GM19395 (cell line): ENCODE results near the gene ATP2B2.
"Not testable (repeated sequence)": the region's sequence is repeated elsewhere in the genome, so short reads cannot be mapped to it uniquely, and the experiment has no call there.

Experiments used
- ATAC-seq: cut with Tn5 transposase; IDR thresholded peaks from one replicate; pipeline ENCODE4 v1.9.1; 2021; ENCODE audit warnings: mild to moderate bottlenecking, moderate library complexity; ENCODE audit not compliant: unreplicated experiment

The ATP2B2 gene

DNA sequence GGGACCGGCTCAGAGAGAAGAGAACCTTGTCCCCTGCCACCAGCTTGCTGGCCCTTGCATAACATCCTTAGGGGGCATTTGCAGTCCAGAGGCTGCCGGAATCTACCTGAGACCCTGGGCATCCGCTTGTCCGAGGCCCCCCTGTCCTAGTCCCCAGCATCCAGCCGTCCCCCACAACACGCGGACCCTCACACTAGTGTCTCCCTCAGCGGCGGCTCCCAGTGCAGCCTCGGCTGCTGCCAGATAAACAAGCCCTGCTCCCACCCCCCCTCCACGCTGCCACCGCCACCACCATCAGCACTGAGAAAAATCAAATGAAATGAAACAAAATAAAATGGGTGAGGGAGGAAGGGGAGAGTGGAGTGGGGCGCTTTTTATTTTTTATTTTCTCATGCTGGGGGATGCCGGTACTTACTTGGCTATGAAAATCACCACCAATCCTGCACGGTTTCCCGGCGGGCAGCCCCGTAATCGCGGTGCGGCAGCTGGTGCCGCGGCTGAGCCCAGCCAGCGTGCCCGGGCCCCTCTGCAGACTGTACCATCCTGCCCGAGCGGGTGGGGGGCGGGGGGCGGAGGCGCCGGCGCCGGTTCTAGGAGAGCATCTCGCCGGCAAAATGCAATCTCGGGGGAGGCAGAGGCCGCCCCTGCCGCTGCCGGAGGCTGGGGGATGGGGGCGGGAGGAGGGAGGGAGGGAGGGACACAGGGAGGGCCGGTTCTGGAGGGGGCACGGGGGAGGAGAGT is at the start of gene ATP2B2:
ATP2B2 (minus strand) TSS at position 537 of the 741 bp plus-strand sequence. CDS start 56,043 bp downstream, outside the sequence.
- ATAC-seq = no peak

- ATAC-seq = no peak
Observed at GRCh38 chr3:10554746-10555145, 49.4 kb upstream of the ATP2B2 start.

DNA sequence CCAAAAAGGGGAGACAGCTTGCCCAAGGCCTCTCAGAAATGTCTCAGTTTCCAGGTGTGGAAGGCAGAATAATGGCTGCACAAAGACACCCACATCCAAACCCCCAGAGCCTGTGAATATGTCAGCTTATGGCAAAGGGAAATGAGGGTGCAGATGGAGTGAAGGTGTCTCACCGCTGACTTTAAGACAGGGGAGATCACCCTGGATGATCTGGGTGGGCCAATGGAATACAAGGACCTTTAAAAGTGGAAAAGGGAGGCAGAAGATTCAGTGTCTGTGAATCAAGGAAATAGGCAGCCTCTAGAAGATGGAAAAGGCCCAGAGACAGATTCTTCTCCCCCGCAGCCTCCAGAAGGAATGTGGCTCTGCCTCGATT is 48.8 kb upstream of the ATP2B2 start:
- no peak for ATAC-seq

DNA sequence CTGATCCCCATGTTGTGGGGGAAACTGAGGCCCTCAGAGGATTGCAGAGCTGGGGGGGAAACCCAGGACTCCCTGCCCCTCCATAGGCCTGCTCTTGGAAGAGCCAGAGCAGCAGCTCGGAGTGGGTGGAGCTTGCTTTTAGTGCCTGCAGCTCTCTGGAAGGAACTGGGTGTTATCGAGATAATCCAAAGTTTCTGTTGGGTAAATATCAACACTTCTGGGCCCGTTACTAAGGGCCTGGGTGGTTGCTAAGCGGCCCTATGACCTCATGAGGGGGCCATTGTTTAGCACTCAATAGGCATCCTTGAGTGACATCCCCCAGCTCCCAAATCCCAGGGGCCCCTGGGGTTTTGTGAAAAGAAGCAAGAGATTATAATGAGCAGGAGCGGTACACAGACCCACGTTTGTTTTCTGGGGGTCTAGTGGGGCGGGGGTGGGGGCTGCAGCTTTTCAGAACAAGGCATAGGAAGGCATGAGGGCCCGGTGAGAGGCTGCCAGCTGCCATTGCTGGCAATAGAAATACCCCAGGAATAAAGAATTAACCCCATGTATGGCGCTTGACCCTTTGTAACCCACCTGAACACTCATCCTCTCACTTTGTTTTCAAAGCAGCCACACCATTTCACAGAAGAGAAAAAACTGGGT is 48.3 kb upstream of the ATP2B2 start:
- no peak for ATAC-seq

- no peak for ATAC-seq
Observed at GRCh38 chr3:10552631-10552943, 47.2 kb upstream of the ATP2B2 start.

- ATAC-seq = no peak
Observed at GRCh38 chr3:10551821-10552630, 46.6 kb upstream of the ATP2B2 start.

- ATAC-seq = no peak
Observed at GRCh38 chr3:10551139-10551538, 45.8 kb upstream of the ATP2B2 start.

GRCh38 chr3:10550705-10551104 is 45.3 kb upstream of the ATP2B2 start:
- no peak for ATAC-seq

- no peak for ATAC-seq
Observed at GRCh38 chr3:10549617-10550230, 44.3 kb upstream of the ATP2B2 start.

DNA sequence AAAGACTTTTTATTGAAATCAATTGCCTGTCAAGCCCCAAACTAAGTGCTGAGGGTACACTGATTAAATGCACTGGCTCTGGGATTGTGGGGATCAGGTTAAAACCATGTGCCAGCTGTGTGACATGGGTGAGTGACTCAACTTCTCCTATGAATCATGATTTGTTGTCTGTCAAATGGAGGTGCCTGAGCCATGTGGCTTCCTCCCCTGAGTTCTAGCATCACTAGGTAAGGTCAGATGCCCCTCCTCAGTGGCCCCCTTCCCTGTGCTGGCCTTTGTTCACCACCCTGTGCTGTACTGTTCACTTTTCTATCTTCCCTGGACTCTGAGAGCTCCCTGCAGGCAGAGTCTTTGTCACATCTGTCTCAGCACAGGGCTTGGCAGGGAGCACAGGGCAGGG is 43.6 kb upstream of the ATP2B2 start:
- no peak for ATAC-seq

DNA sequence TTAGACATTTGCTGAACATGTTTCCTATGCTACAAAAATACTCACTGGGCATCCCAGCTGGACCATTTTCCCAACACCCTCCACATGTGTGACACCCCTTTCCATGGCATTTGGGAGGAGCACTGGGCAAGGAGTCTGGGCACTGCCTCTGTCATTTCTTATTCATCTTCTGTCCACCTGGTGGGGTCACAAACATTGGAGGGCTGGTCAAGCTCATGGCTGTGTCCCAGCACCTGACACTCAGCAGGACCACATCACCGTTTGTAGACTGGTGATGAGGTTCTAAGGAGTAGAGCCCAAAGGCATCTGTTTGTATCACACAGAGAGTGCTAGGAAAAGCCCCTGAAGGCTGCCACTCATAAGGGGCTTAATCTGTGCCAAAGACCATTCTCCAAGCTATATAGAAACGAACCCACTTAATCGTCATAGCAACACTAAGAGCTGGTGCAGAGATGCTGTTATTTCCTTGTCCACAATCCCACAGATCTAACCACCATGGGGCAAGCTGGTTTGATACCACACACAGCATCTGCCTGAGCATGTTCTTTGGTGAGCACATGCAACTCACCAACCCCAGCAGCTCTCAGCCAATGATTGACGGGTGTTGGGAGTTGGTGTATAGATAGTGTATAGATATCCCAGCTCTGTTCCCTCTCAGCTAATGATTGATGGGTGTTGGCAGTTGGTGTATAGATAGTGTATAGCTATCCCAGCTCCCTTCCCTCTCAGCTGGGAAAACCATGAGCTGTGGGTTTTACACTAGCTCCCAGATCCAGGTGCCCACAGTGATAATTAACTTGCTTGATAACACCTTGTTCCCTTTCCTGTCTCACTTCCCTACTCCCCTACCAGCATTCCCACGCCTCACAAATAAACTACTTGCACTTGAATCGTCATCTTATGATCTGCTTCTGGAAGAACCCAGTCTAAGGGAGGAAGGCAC is 42.7 kb upstream of the ATP2B2 start:
- no peak for ATAC-seq

DNA sequence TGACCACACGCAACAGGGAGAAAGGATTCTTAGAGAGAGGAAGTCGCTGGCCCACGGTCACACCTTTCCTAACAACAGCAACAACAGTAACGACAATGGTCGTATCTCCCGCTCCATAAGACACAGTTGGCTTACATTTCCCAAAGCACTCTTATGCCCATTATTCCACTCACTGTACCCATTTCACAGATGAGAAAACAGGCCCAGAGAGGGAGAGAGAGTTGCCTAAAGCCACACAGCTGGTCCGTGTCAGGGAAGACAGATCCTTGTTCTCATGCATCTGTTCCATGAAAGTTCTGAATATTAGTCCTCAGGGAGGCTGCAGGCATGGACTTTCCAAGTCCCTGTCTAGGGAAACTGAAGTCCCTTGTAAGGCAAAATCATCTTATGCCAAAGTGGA is 42.0 kb upstream of the ATP2B2 start:
- no peak for ATAC-seq

GRCh38 chr3:10546820-10547263 is 41.5 kb upstream of the ATP2B2 start:
- no peak for ATAC-seq

DNA sequence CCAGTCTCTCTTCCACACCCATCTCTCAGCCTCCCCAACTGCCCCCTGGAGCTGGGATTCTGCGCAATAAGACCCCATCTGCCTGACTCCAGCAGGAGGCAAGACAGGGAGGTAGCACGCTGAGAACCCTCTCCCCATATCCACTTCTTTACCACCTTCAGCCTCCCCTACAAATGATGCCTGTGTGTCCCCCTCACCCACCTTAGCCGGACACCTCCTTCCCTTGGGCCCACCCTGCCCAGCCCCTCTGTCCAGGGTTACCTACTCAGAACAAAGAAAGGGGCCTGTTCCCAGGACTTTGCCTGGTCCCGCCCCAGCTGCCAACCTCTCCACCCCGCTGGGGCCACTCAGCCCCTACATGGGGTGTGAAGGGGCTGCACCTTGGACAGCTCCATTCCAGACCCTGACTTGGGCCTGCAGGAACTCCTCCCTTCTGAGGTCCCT is 40.8 kb upstream of the ATP2B2 start:
- ATAC-seq = no peak

- ATAC-seq = no peak
Observed at GRCh38 chr3:10542518-10542917, 37.1 kb upstream of the ATP2B2 start.

DNA sequence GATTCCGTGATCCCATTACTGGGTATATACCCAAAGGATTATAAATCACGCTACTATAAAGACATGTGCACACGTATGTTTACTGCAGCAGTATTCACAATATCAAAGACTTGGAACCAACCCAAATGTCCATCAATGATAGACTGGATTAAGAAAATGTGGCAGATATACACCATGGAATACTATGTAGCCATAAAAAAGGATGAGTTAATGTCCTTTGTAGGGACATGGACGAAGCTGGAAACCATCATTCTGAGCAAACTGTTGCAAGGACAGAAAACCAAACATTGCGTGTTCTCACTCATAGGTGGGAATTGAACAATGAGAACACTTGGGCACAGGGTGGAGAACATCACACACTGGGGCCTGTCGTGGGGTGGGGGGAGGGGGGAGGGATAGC is 35.0 kb upstream of the ATP2B2 start:
- not testable (repeated sequence) for ATAC-seq

DNA sequence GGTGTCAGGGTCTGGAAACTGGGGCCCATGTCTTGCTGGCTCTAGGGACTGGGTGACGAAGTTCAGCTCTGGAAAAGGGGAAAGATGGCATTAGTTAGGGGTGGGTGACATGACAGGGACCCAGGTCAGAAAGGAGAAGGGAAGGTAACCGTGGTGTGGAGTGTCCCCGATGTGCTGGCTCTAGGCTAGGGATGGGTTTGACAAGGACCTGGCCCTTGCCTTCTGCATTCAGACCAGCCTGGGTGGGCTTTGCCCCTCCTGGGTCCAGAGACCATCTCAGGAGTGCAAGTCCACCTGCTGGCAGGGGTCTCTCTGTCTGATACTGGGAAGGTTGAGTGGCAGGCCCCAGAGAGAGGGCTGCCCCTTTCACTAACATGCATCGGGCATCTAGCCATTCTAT is 28.7 kb upstream of the ATP2B2 start:
- ATAC-seq = no peak

DNA sequence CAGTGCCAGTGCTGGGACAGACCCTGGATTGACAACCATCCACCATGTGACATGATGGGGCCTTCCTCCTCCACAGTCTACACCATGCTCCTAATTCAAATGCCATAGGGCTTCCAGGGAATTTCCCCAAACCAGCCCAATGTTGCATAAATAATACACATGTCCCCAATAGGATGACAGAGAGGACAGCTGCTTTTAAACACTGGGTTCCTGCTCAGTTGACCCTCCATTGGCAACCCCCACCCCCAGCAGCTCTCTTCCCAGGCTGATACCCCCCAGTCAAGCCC is 28.3 kb upstream of the ATP2B2 start:
- no peak for ATAC-seq

- ATAC-seq = no peak
Observed at GRCh38 chr3:10532939-10533736, 27.8 kb upstream of the ATP2B2 start.

GRCh38 chr3:10531031-10531430 is 25.6 kb upstream of the ATP2B2 start:
- no peak for ATAC-seq
